NCI-H2029 (cell line): ENCODE results near the gene ADTRP.
"Not testable (repeated sequence)": the region's sequence is repeated elsewhere in the genome, so short reads cannot be mapped to it uniquely, and the experiment has no call there.

Experiments used
- DNase-seq: peaks from one replicate; lab custom pipeline; 2025; lab: John Stamatoyannopoulos, UW

ADTRP gene

GRCh38 chr6:11692451-11693376, 85.9 kb downstream of the ADTRP start:
- DNase-seq = no peak

DNA sequence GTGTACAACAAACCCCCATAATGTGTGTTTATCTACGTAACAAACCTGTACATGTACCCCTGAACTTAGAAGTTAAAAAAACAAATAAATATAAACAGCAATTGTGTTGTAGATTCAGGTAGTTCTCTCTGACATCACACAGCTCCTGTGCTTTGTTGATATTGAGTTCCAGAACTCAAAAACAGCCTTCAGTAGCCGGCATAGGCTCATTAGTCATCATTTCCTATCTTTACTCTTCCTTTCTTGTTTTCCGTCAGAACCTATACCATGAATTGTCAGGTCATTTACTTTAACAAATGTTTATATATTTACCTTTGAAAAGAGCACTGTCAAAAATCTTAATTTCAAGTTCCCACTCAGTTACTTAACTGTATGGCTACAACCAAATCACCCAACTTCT, 88.8 kb downstream of the ADTRP start:
- no peak for DNase-seq

- DNase-seq = not testable (repeated sequence)
These were observed 89.2 kb downstream of the ADTRP start for GRCh38 chr6:11689400-11689799.

DNA sequence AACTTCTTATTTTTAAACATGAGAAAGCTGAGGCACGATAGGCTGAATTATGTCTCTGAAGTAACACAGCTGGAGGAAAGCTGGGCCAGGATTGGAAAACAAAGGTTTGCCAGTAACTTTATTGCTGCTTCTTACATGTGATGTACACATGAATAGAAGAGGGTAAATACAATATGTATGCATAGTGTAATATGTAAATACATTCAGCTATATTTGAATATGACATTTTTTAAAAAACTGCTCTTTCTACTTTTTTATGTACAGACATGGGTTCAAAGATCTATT, 90.2 kb downstream of the ADTRP start:
- DNase-seq = no peak

- DNase-seq = no peak
These were observed 93.0 kb downstream of the ADTRP start for GRCh38 chr6:11685481-11686093.

- DNase-seq = no peak
These were observed 93.6 kb downstream of the ADTRP start for GRCh38 chr6:11684901-11685480.

GRCh38 chr6:11683871-11684270, 94.7 kb downstream of the ADTRP start:
- DNase-seq = no peak

GRCh38 chr6:11682561-11682975, 96.0 kb downstream of the ADTRP start:
- DNase-seq = no peak

DNA sequence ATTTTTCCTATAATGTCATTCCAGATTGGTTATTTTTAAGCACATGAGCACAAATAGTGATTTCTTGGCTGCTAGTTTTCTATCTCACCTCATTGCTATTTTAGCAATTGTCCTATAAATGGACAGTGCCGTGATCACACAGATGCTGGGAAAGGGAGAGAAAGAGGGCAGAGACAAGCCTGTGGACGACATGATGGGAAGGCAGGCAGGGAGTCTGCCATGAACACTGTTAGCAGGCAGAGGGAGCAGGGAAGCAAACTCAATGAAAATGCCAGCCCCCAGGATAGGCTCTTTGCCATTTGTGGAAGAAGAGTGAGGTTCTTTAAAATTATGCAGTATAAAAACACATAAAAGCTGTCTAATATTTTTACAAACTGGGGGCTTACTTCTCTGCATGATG, 96.8 kb downstream of the ADTRP start:
- DNase-seq = no peak

GRCh38 chr6:11681357-11681756, 97.2 kb downstream of the ADTRP start:
- no peak for DNase-seq

GRCh38 chr6:11680479-11680878, 98.1 kb downstream of the ADTRP start:
- DNase-seq = not testable (repeated sequence)

GRCh38 chr6:11679099-11679498, 99.5 kb downstream of the ADTRP start:
- no peak for DNase-seq

- DNase-seq = no peak
These were observed 103.0 kb downstream of the ADTRP start for GRCh38 chr6:11675601-11676000.

DNA sequence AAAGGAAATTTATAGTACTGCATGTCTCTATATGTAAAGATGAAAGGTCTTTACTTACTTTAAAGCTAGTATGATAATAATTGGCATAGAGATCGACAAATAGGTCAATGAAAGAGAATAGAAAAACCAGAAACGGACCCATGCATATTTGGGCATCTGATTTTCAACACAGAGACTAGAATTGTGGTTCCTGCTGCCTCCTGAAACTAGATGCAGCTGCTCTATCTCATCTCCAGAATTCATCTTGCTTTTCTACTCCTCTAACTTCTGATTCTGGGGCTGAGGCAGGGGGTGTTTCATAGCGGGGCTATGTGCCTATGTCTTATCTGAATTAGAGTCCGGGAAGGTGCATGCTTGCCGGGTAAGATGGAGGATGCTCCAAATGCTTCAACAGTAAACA, 105.9 kb downstream of the ADTRP start:
- DNase-seq = no peak

DNA sequence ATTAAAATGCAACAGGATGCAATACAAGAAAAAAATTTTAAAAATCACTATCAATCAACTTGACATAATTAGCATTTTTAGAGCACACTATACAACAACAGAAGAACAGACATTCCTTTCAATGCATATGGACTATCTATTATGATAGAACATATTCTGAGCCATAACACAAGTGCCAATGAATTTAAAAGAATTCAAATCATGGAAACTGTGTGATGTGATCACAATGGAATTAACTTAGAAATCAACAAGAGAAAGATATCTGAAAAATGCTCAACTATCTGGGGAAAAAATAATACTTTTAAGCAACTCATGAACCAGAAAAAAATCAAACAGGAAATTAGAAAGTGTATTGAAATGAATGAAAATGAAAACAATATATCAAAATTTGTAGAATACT, 106.3 kb downstream of the ADTRP start:
- no peak for DNase-seq

GRCh38 chr6:11669696-11670095, 108.9 kb downstream of the ADTRP start:
- no peak for DNase-seq

GRCh38 chr6:11668455-11668854, 110.1 kb downstream of the ADTRP start:
- DNase-seq = no peak

GRCh38 chr6:11667876-11668275, 110.7 kb downstream of the ADTRP start:
- DNase-seq = no peak

DNA sequence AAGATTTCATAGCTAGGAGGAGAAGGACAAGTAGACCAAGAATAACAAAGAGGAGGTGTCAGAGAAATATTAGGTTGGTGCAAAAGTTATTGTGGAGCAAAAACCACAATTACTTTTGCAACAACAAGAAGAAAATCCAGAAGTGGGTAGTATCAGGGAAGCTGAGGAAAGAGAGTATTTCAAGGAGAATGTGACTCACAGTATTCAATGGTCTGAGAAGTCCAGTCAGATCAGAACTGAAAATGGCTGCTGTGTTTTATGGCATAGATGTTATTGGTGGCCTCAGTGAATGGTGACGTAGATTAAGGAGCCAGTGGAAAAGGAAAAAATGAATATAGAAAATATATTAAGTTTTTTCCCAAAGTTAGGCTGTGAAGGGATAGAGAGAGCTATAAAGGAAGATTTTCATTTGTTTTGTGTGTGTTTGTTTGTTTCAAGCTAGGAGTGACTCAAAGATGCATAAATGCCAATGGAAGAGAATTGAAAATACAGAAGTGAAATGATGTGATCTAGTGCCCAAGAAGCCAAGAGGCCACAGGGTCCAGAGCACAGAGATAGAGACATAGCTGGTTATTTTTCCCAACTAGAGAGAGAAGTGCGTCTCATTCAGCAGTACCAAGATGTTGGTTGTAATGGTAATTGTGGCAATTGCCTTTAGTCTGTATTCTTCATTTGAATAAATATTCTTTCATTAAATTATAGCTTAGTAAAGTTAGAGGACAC, 112.8 kb downstream of the ADTRP start:
- no peak for DNase-seq
